Spleen (tissue), 11 donors: Measurements from ENCODE around the gene PRKCE. TPM values are rescaled to one million over a fixed set of nuclear protein-coding genes. Genes with fewer than 3 reads are reported as not detected.

Experiments used
- DNase-seq: peaks from one replicate; pipeline ENCODE4 v3.0.0-alpha.2; 2020
- H3K27ac ChIP-seq, 8 donors: fragments of 200-600 bp; sonication (generic) in 7 of 8; 1 replicate in 4 of 8; 2 replicates in 4 of 8; pipeline versions ENCODE4 v1.5.0 to v1.8.0; 2016 to 2021; ENCODE audit warnings: inconsistent platforms in 4 of 8, mild to moderate bottlenecking in 4 of 8, moderate library complexity in 1 of 8
- H3K27me3 ChIP-seq, 7 donors: fragments of 200-600 bp; sonication (generic) in 6 of 7; replicated peaks in 1 of 7; 1 replicate in 4 of 7; 2 replicates in 3 of 7; pipeline versions ENCODE4 v1.5.0 to v1.8.0; 2016 to 2021; ENCODE audit warnings: inconsistent platforms in 3 of 7, mild to moderate bottlenecking in 1 of 7
- H3K36me3 ChIP-seq, 6 donors: fragments of 200-600 bp; sonication (generic) in 5 of 6; 1 replicate in 4 of 6; 2 replicates in 2 of 6; pipeline versions ENCODE4 v1.5.0 to v1.8.0; 2016 to 2021; ENCODE audit warnings: inconsistent platforms in 2 of 6
- H3K4me1 ChIP-seq, 6 donors: fragments of 200-600 bp; sonication (generic) in 5 of 6; 1 replicate in 3 of 6; 2 replicates in 3 of 6; pipeline versions ENCODE4 v1.5.0 to v1.8.0; 2016 to 2021; ENCODE audit warnings: inconsistent platforms in 3 of 6
- H3K4me3 ChIP-seq, 8 donors: fragments of 200-600 bp; sonication (generic) in 7 of 8; 1 replicate in 4 of 8; 2 replicates in 4 of 8; pipeline versions ENCODE4 v1.5.0 to v1.8.0; 2016 to 2021; ENCODE audit warnings: inconsistent platforms in 4 of 8, mild to moderate bottlenecking in 4 of 8, moderate library complexity in 2 of 8
- H3K9me3 ChIP-seq, 8 donors: fragments of 200-600 bp; sonication (generic) in 7 of 8; 1 replicate in 4 of 8; 2 replicates in 4 of 8; pipeline versions ENCODE4 v1.5.0 to v1.8.0; 2016 to 2021; ENCODE audit warnings: inconsistent platforms in 4 of 8
- POLR2A ChIP-seq, 3 donors: fragments of 450-650 bp; IDR thresholded peaks; one replicate each; pipeline ENCODE4 v1.5.1; 2017; ENCODE audit warnings: antibody characterized with exemption in 3 of 3, mild to moderate bottlenecking in 1 of 3
- POLR2AphosphoS5 ChIP-seq, 3 donors: sonication (generic); formaldehyde crosslinking; IDR thresholded peaks; one replicate each; pipeline ENCODE4 v1.5.1; 2017; ENCODE audit warnings: antibody characterized with exemption in 3 of 3
- WGBS, 5 donors: extraction: QIAGEN DNeasy Blood & Tissue Kit in 3 of 5; methylation state at CpG; one replicate each; pipeline versions ENCODE4 v1.1.5 to v1.1.7; 2013 to 2018; 5-methylcytosine and 5-hydroxymethylcytosine counted together
- intact Hi-C: fragments of 100-400 bp; cut with DNase I; formaldehyde crosslinking; loops from one replicate; pipeline ENCODE4 v1.15.0; 2023; ENCODE audit warnings: low total_unique reads
- polyA plus RNA-seq, 3 donors: library from polyadenylated mRNA; stranded (reverse); fragments of 200-250 nt; gene quantifications; one replicate each; pipeline ENCODE4 v1.2.1, GENCODE V29; 2013
- total RNA-seq, 7 donors: library from RNA; depleted of rRNA in 3 of 7; stranded (reverse); fragments of >200 nt in 3 of 7; fragmentation: NEBNext Ultra II Directional in 4 of 7; extraction: Animal tissue kit (Norgen Biotek cat#: 25700) in 4 of 7; gene quantifications; one replicate each; pipeline versions ENCODE4 v1.1.0 to v1.2.1, GENCODE V29; 2016 to 2021
- TF ChIP-seq, protein P1 (sequence below), 11 experiments: fragments of 200-600 bp in 7 of 11; fragments of 450-650 bp in 4 of 11; sonication (generic) in 4 of 11; IDR thresholded peaks in 8 of 11; conservative IDR thresholded peaks in 3 of 11; 1 replicate in 7 of 11; 2 replicates in 4 of 11; pipeline versions ENCODE4 v1.4.0 to v1.8.0; 2016 to 2021; ENCODE audit warnings: antibody characterized with exemption in 11 of 11, inconsistent platforms in 4 of 11, mild to moderate bottlenecking in 1 of 11
- donor health status: healthy with polysubstance abuse.
- donor health status: DM: no; HTN: no; CAD: no; lungs with moderate emphysema.
- donor health status: DM: no; HTN: no; CAD: no.
- donor health status: Bipolar disorder and iron deficiency.
- donor health status: healthy.
- donor health status: DM: no; HTN: no; CAD: no.
- donor health status: DM: yes; HTN: yes; CAD: no.

The PRKCE gene
- total and polyA plus RNA-seq, 10 donors, result 2.5 to 43.6 (median 18.8) TPM

DNA sequence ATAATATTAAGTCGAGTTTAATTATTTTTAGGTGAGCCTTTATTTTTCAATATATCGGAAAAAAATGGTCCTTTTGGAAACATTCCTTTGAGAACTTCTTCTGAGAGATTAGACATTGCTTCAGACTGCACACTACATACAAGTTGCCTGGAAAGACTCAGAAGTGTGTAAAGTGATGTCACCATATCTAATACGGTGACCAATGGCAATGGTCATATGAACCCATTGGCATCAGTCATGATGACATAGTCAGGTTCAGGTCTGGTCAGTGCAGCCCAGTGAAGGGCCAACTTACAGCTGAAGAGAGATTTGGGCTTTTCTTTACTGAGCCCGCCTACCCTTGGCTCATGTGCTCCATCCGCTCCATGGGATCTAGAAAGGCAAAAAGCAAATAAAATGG, 362.3 kb downstream of the PRKCE start:
- no peaks in the 10 kb centered on the region for H3K9me3 ChIP-seq
- H3K4me3 ChIP-seq, result no peak overlapping the region
- no peaks in the 10 kb centered on the region for H3K27me3 ChIP-seq
- TF ChIP-seq POLR2AphosphoS5 (IDR thresholded peaks at IDR 0.05), result no peak
- no peak for TF ChIP-seq POLR2A (IDR thresholded peaks at IDR 0.05)
- TF ChIP-seq, protein P1, sequence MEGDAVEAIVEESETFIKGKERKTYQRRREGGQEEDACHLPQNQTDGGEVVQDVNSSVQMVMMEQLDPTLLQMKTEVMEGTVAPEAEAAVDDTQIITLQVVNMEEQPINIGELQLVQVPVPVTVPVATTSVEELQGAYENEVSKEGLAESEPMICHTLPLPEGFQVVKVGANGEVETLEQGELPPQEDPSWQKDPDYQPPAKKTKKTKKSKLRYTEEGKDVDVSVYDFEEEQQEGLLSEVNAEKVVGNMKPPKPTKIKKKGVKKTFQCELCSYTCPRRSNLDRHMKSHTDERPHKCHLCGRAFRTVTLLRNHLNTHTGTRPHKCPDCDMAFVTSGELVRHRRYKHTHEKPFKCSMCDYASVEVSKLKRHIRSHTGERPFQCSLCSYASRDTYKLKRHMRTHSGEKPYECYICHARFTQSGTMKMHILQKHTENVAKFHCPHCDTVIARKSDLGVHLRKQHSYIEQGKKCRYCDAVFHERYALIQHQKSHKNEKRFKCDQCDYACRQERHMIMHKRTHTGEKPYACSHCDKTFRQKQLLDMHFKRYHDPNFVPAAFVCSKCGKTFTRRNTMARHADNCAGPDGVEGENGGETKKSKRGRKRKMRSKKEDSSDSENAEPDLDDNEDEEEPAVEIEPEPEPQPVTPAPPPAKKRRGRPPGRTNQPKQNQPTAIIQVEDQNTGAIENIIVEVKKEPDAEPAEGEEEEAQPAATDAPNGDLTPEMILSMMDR (IDR thresholded peaks at IDR 0.05 in 8 of 11, conservative IDR thresholded peaks at IDR 0.05 in 3 of 11), result no peak
- no peak for DNase-seq
- 93 to 99% (median 96%) methylated on average over 5 of the region's 5 CpGs for WGBS, 5 donors
- peaks cover 0 to 71% (median 4%) of the 10 kb centered on the region in 6 donors for H3K36me3 ChIP-seq
- no peak overlapping the region for H3K27ac ChIP-seq
- intact Hi-C loops, result loop anchor here (5.0 kb wide), 1 partner anchor 444 kb away; no protein-coding TSS in a partner anchor
- H3K4me1 ChIP-seq, result peaks cover 0 to 22% (median 2%) of the 10 kb centered on the region in 6 donors

DNA sequence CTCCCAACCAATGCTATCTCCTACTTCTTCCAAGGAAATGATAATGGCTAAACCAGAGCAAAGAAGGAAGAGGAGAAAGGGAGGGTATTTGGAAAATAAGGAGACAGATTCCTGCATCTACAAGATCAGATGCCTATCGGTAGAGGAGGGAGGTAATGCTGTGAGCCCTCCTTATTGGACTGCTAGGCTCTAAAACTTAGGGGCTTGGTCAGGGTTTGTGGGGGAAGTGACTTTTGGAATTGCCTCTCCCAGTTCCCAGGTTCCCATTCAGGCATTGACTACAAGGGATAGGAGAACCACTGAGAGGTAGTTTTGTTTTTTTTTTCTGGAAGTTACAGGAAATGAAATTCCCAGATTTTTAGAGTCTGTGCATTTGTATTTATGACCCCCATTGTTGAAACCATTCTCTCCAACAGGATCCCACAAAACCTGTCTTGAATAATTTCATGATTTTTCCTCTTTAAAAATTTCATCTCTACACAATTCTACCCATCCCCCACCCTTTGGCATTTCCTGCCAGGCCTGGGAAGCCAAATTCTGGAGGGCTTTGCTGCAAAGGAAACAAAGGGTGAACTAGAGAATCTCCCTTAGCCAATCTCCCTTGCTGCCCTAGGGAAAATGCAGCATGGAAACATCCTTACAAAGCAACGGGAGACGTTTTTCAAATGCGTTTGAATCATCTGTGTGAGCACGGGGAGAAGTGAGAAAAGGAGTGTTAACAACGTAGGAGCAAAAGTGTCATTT, 363.6 kb downstream of the PRKCE start:
- intact Hi-C loops, result loop anchor here (5.0 kb wide), 1 partner anchor 442 kb away; no protein-coding TSS in a partner anchor
- no peak overlapping the region for H3K4me3 ChIP-seq
- H3K27ac ChIP-seq, result peak overlapping the region in 7 of 8 donors; percentile 22 to 59 (median 39)
- peaks cover 0 to 22% (median 2%) of the 10 kb centered on the region in 6 donors for H3K4me1 ChIP-seq
- DNase-seq, result no peak
- TF ChIP-seq POLR2AphosphoS5 (IDR thresholded peaks at IDR 0.05) (peak in 1 of 3 donors; percentile 36), POLR2A (IDR thresholded peaks at IDR 0.05) (no peak)
- peaks cover 0 to 75% (median 3%) of the 10 kb centered on the region in 6 donors for H3K36me3 ChIP-seq
- no peaks in the 10 kb centered on the region for H3K27me3 ChIP-seq
- WGBS, 5 donors, result 53 to 79% (median 64%) methylated on average over 6 of the region's 6 CpGs
- no peaks in the 10 kb centered on the region for H3K9me3 ChIP-seq

DNA sequence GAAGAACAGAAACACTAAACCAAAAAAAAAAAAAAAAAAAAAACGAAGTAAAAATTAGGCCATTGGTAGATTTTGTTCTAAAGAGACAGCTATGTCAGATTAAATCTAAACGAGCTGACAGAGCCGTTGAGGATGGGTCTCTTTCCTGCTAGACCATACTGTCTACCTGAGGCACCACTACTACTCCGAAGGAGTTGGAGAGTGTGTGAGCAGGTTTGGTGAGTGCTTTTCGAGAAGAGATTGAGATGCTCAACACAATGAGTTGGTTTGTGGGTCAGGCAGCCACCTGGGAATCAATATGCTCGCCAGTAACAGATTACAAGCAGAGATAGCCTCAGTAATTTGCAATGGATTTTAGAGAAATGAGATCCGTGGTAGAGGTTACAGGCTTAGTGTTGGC, 364.2 kb downstream of the PRKCE start:
- no peak overlapping the region for H3K4me3 ChIP-seq
- H3K27ac ChIP-seq, result peak overlapping the region in 6 of 8 donors; percentile 22 to 59 (median 48)
- WGBS, 5 donors, result 70 to 79% (median 75%) methylated on average over 7 of the region's 7 CpGs
- intact Hi-C loops, result no loop called here
- peaks cover 0 to 76% (median 3%) of the 10 kb centered on the region in 6 donors for H3K36me3 ChIP-seq
- no peak for DNase-seq
- TF ChIP-seq, protein P1 (IDR thresholded peaks at IDR 0.05 in 8 of 11, conservative IDR thresholded peaks at IDR 0.05 in 3 of 11), result no peak
- no peak for TF ChIP-seq POLR2A (IDR thresholded peaks at IDR 0.05)
- no peak for TF ChIP-seq POLR2AphosphoS5 (IDR thresholded peaks at IDR 0.05)
- H3K4me1 ChIP-seq, result peaks cover 0 to 16% (median 2%) of the 10 kb centered on the region in 6 donors
- no peaks in the 10 kb centered on the region for H3K27me3 ChIP-seq
- no peaks in the 10 kb centered on the region for H3K9me3 ChIP-seq

DNA sequence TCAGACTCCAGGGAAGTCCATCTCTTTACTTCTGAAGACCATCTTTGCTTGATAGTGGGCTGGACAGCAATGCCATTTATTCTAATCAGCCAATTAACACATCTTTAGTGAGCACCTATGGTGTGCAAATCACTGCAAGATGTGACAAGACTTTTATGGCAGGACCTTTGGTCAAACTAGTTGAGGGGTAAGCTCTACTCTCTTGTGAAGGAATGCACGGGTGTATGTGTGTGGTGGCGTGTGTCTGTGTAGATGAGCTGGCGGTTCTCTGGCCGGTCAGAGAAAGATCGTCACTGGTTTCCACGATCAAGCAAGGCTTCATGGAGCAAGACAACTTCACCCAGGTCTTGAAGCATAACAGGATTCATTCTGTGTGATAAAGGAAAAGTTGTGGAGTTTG, 364.6 kb downstream of the PRKCE start:
- Histone ChIP-seq H3K9me3 (no peaks in the 10 kb centered on the region), H3K4me1 (peaks cover 0 to 12% (median under 1%) of the 10 kb centered on the region in 6 donors), H3K36me3 (peaks cover 0 to 75% (median 3%) of the 10 kb centered on the region in 6 donors), H3K4me3 (no peak overlapping the region), H3K27ac (peak overlapping the region in 6 of 8 donors; percentile 22 to 59 (median 48)), H3K27me3 (no peaks in the 10 kb centered on the region)
- DNase-seq, result no peak
- WGBS, 5 donors, result 97 to 99% (median 98%) methylated on average over 6 of the region's 6 CpGs
- TF ChIP-seq POLR2A (IDR thresholded peaks at IDR 0.05) (no peak), POLR2AphosphoS5 (IDR thresholded peaks at IDR 0.05) (no peak)
- TF ChIP-seq, protein P1 (IDR thresholded peaks at IDR 0.05 in 8 of 11, conservative IDR thresholded peaks at IDR 0.05 in 3 of 11), result no peak
- intact Hi-C loops, result no loop called here
